Esophagus squamous epithelium (tissue), 4 donors: ENCODE results near the gene RAX.

ENCODE experiments used
- CTCF ChIP-seq, 6 experiments: fragments of 450-650 bp in 4 of 6; fragments of 200-600 bp in 2 of 6; sonication (generic) in 2 of 6; IDR thresholded peaks; one replicate each; pipeline ENCODE4 v1.5.1; 2016 to 2019; ENCODE audit warnings: antibody characterized with exemption in 6 of 6, mild to moderate bottlenecking in 4 of 6, moderate library complexity in 4 of 6
- POLR2A ChIP-seq, 4 donors: fragments of 450-650 bp; IDR thresholded peaks; one replicate each; pipeline ENCODE4 v1.6.1; 2017; ENCODE audit warnings: antibody characterized with exemption in 4 of 4, mild to moderate bottlenecking in 4 of 4, moderate library complexity in 3 of 4

DNA sequence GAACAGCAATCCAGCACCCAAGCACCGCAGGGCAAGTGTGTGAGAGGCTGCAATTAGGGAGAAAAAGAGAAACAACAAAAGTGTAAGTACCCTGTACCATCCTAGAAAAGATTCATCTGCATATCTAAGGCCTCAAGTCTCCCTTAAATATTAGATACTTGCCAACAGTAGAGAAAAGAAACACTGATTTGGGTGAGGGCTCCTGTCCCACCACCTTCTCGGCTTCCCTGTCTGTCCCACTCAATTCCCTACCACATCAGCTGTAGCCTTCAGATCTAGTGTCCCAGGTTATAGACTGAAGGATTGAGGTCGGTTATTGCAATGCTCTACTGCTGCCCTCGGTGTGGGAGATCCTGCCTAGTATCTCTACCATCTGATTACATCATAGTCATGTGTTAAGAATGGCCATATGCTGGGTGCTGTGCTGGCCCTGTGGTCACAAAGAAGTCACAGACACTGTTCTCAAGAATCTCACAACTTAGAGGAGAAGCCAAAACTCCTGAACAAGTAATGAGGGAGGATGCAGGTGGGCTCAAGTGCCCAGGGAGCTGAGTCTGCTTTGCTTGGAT lies 2.5 kb downstream of the RAX start:
- TF ChIP-seq CTCF (IDR thresholded peaks at IDR 0.05): no peak
- TF ChIP-seq POLR2A (IDR thresholded peaks at IDR 0.05): no peak
